ENCODE measurements around the gene NOP56. TPM values are rescaled to one million over a fixed set of nuclear protein-coding genes. Genes with fewer than 3 reads are reported as not detected.
"Not testable (repeated sequence)": the region's sequence is repeated elsewhere in the genome, so short reads cannot be mapped to it uniquely, and the experiment has no call there.

Gene NOP56
- polyA plus RNA-seq, 1 donor (not counting 4 experiments of a cell fraction or from before 2014, with no cell fraction given), result 242 TPM

- Histone ChIP-seq H3K79me2 (ENCODE audit: control insufficient read depth, insufficient read depth, low read length) (no peaks in the 10 kb centered on the region), H3K36me3 (ENCODE audit: control insufficient read depth in 2 of 2, extremely low read depth in 1 of 2, insufficient read depth in 2 of 2, low read length in 2 of 2) (no peaks in the 10 kb centered on the region), H3K27ac (ENCODE audit: control insufficient read depth, insufficient read depth, low read length) (no peak overlapping the region), H3K9me1 (ENCODE audit: control insufficient read depth, extremely low read depth, insufficient read depth, low read length) (no peaks in the 10 kb centered on the region), H3K9ac (ENCODE audit: control insufficient read depth, extremely low read depth, insufficient read depth, low read length) (no peak overlapping the region), H3K4me1 (ENCODE audit: control insufficient read depth, extremely low read depth, insufficient read depth, low read length) (no peaks in the 10 kb centered on the region), H2AFZ (ENCODE audit: control insufficient read depth, low read length) (no peak overlapping the region), H3K4me2 (ENCODE audit: control insufficient read depth, extremely low read depth, insufficient read depth, low read depth, low read length) (no peak overlapping the region), H4K20me1 (ENCODE audit: control insufficient read depth, extremely low read depth, insufficient read depth, low read length) (no peaks in the 10 kb centered on the region), H3K27me3 (ENCODE audit: control insufficient read depth, extremely low read depth, insufficient read depth, low read length) (peaks cover 77% of the 10 kb centered on the region), H3K4me3 (ENCODE audit: control insufficient read depth in 2 of 3, extremely low read depth in 1 of 3, insufficient read depth in 2 of 3, low read depth in 1 of 3, low read length in 3 of 3) (no peak overlapping the region), H3K9me3 (ENCODE audit: control insufficient read depth, low read depth, low read length) (no peaks in the 10 kb centered on the region)
- FAIRE-seq (no peak), DNase-seq (ENCODE audit: low read depth, low spot score) (no peak)
- TF ChIP-seq CTCF (optimal IDR thresholded peaks at IDR 0.05 in 1 of 3, IDR thresholded peaks at IDR 0.05 in 1 of 3, conservative IDR thresholded peaks at IDR 0.05 in 1 of 3; ENCODE audit: extremely low read depth in 1 of 3, insufficient read depth in 2 of 3, low read length in 3 of 3) (no peak), EZH2 (IDR thresholded peaks at IDR 0.05; ENCODE audit: low read length) (no peak)
- dilution Hi-C loops (cut with MboI; ENCODE audit: extremely low pct_ligation_motif_present, low sequenced_read_pairs), result no loop called here
Observed at GRCh38 chr20:2694519-2694918, 42.1 kb downstream of the NOP56 start.

GRCh38 chr20:2695206-2695983 is 43.0 kb downstream of the NOP56 start:
- Histone ChIP-seq H3K27me3 (ENCODE audit: control insufficient read depth, extremely low read depth, insufficient read depth, low read length) (peaks cover 76% of the 10 kb centered on the region), H3K27ac (ENCODE audit: control insufficient read depth, insufficient read depth, low read length) (no peak overlapping the region), H3K79me2 (ENCODE audit: control insufficient read depth, insufficient read depth, low read length) (no peaks in the 10 kb centered on the region), H3K9ac (ENCODE audit: control insufficient read depth, extremely low read depth, insufficient read depth, low read length) (no peak overlapping the region), H2AFZ (ENCODE audit: control insufficient read depth, low read length) (no peak overlapping the region), H3K4me3 (ENCODE audit: control insufficient read depth in 2 of 3, extremely low read depth in 1 of 3, insufficient read depth in 2 of 3, low read depth in 1 of 3, low read length in 3 of 3) (no peak overlapping the region), H3K9me3 (ENCODE audit: control insufficient read depth, low read depth, low read length) (no peaks in the 10 kb centered on the region), H3K4me1 (ENCODE audit: control insufficient read depth, extremely low read depth, insufficient read depth, low read length) (no peaks in the 10 kb centered on the region), H3K36me3 (ENCODE audit: control insufficient read depth in 2 of 2, extremely low read depth in 1 of 2, insufficient read depth in 2 of 2, low read length in 2 of 2) (no peaks in the 10 kb centered on the region), H4K20me1 (ENCODE audit: control insufficient read depth, extremely low read depth, insufficient read depth, low read length) (no peaks in the 10 kb centered on the region), H3K4me2 (ENCODE audit: control insufficient read depth, extremely low read depth, insufficient read depth, low read depth, low read length) (no peak overlapping the region), H3K9me1 (ENCODE audit: control insufficient read depth, extremely low read depth, insufficient read depth, low read length) (no peaks in the 10 kb centered on the region)
- dilution Hi-C loops (cut with MboI; ENCODE audit: extremely low pct_ligation_motif_present, low sequenced_read_pairs), result no loop called here
- FAIRE-seq, result no peak
- no peak for DNase-seq (ENCODE audit: low read depth, low spot score)
- TF ChIP-seq CTCF (optimal IDR thresholded peaks at IDR 0.05 in 1 of 3, IDR thresholded peaks at IDR 0.05 in 1 of 3, conservative IDR thresholded peaks at IDR 0.05 in 1 of 3; ENCODE audit: extremely low read depth in 1 of 3, insufficient read depth in 2 of 3, low read length in 3 of 3) (no peak), EZH2 (IDR thresholded peaks at IDR 0.05; ENCODE audit: low read length) (no peak)

GRCh38 chr20:2695984-2696525 is 43.6 kb downstream of the NOP56 start:
- H3K9me3 ChIP-seq (ENCODE audit: control insufficient read depth, low read depth, low read length); H3K36me3 ChIP-seq (ENCODE audit: control insufficient read depth in 2 of 2, extremely low read depth in 1 of 2, insufficient read depth in 2 of 2, low read length in 2 of 2); H3K4me3 ChIP-seq (ENCODE audit: control insufficient read depth in 2 of 3, extremely low read depth in 1 of 3, insufficient read depth in 2 of 3, low read depth in 1 of 3, low read length in 3 of 3); H2AFZ ChIP-seq (ENCODE audit: control insufficient read depth, low read length); dilution Hi-C loops (cut with MboI; ENCODE audit: extremely low pct_ligation_motif_present, low sequenced_read_pairs); DNase-seq (ENCODE audit: low read depth, low spot score); H3K27ac ChIP-seq (ENCODE audit: control insufficient read depth, insufficient read depth, low read length); FAIRE-seq; H3K4me2 ChIP-seq (ENCODE audit: control insufficient read depth, extremely low read depth, insufficient read depth, low read depth, low read length); H4K20me1 ChIP-seq (ENCODE audit: control insufficient read depth, extremely low read depth, insufficient read depth, low read length); H3K9ac ChIP-seq (ENCODE audit: control insufficient read depth, extremely low read depth, insufficient read depth, low read length); H3K9me1 ChIP-seq (ENCODE audit: control insufficient read depth, extremely low read depth, insufficient read depth, low read length); H3K4me1 ChIP-seq (ENCODE audit: control insufficient read depth, extremely low read depth, insufficient read depth, low read length); H3K79me2 ChIP-seq (ENCODE audit: control insufficient read depth, insufficient read depth, low read length): not testable (repeated sequence)
- peaks cover 77% of the 10 kb centered on the region for H3K27me3 ChIP-seq (ENCODE audit: control insufficient read depth, extremely low read depth, insufficient read depth, low read length)
